GM18520 (cell line): Measurements from ENCODE around the gene GSDME.
A peak's percentile ranks its signal among the peaks of the same experiment; 100 is the strongest.

Experiments
- ATAC-seq: cut with Tn5 transposase; IDR thresholded peaks from one replicate; pipeline ENCODE4 v1.9.1; 2021; ENCODE audit not compliant: unreplicated experiment

GSDME gene

GRCh38 chr7:24773646-24774045, 16.4 kb upstream of the GSDME start:
- ATAC-seq: no peak

GRCh38 chr7:24769851-24770250, 12.6 kb upstream of the GSDME start:
- ATAC-seq: no peak

- ATAC-seq: no peak
These were observed 12.0 kb upstream of the GSDME start for GRCh38 chr7:24769014-24769830.

- ATAC-seq: no peak
These were observed 10.8 kb upstream of the GSDME start for GRCh38 chr7:24767878-24768569.

GRCh38 chr7:24764972-24765744, 7.9 kb upstream of the GSDME start:
- ATAC-seq: no peak

- no peak for ATAC-seq
These were observed 6.7 kb upstream of the GSDME start for GRCh38 chr7:24764011-24764410.

- no peak for ATAC-seq
These were observed 6.1 kb upstream of the GSDME start for GRCh38 chr7:24763303-24763901.

- ATAC-seq: no peak
These were observed 5.5 kb upstream of the GSDME start for GRCh38 chr7:24762771-24763170.

- ATAC-seq: no peak
These were observed 3.7 kb upstream of the GSDME start for GRCh38 chr7:24760968-24761367.

- no peak for ATAC-seq
These were observed 515 bp downstream of the GSDME start for GRCh38 chr7:24756545-24757352.

GRCh38 chr7:24755541-24756407, 1.5 kb downstream of the GSDME start:
- peak; percentile 63 for ATAC-seq

- no peak for ATAC-seq
These were observed 2.3 kb downstream of the GSDME start for GRCh38 chr7:24754906-24755506.

- ATAC-seq: no peak
These were observed 5.0 kb downstream of the GSDME start for GRCh38 chr7:24752073-24752800.

- no peak for ATAC-seq
These were observed 5.8 kb downstream of the GSDME start for GRCh38 chr7:24751484-24751883.

GRCh38 chr7:24750441-24751055, 6.7 kb downstream of the GSDME start:
- no peak for ATAC-seq

GRCh38 chr7:24748521-24748920, 8.7 kb downstream of the GSDME start:
- no peak for ATAC-seq

GRCh38 chr7:24745355-24745754, 11.9 kb downstream of the GSDME start:
- no peak for ATAC-seq

GRCh38 chr7:24743471-24743870, 13.8 kb downstream of the GSDME start:
- ATAC-seq: no peak
